ENCODE data around the gene TNFRSF25. TPM values are rescaled to one million over a fixed set of nuclear protein-coding genes. Genes with fewer than 3 reads are reported as not detected.
A peak's percentile ranks its signal among the peaks of the same experiment; 100 is the strongest.

The TNFRSF25 gene
- total and polyA plus RNA-seq, 8 donors = 5.6 to 34.8 (median 23.3) TPM

- intact Hi-C loops (cut with DNase I) = no loop called here
- Histone ChIP-seq H3K9me3 (no peaks in the 10 kb centered on the region), H3K27ac (no peak overlapping the region), H3K4me3 (no peak overlapping the region), H3K27me3 (peaks cover 8 to 33% of the 10 kb centered on the region in 2 donors), H3K4me1 (peaks cover 0 to 10% of the 10 kb centered on the region in 2 donors), H3K36me3 (peaks cover 0 to 41% of the 10 kb centered on the region in 2 donors)
- no peak for ATAC-seq
- DNase-seq = no peak
- no peak for TF ChIP-seq CTCF (IDR thresholded peaks at IDR 0.05)
These were observed 778 bp upstream of the TNFRSF25 start for GRCh38 chr1:6466751-6467150.

GRCh38 chr1:6465461-6466005 is 440 bp downstream of the TNFRSF25 start:
- ATAC-seq (no peak), DNase-seq (no peak)
- H3K27me3 ChIP-seq = peaks cover 8 to 46% of the 10 kb centered on the region in 2 donors
- no peak for TF ChIP-seq CTCF (IDR thresholded peaks at IDR 0.05)
- peak overlapping the region in 1 of 2 donors; percentile 26 for H3K4me3 ChIP-seq
- no peak overlapping the region for H3K27ac ChIP-seq
- H3K4me1 ChIP-seq = peaks cover 0 to 10% of the 10 kb centered on the region in 2 donors
- peaks cover 0 to 42% of the 10 kb centered on the region in 2 donors for H3K36me3 ChIP-seq
- intact Hi-C loops (cut with DNase I) = no loop called here
- H3K9me3 ChIP-seq = no peaks in the 10 kb centered on the region

- no peak overlapping the region for H3K27ac ChIP-seq
These were observed 1.1 kb downstream of the TNFRSF25 start for GRCh38 chr1:6464915-6465314.

GRCh38 chr1:6464514-6464836 is 1.5 kb downstream of the TNFRSF25 start:
- intact Hi-C loops (cut with DNase I) = no loop called here
- H3K36me3 ChIP-seq = peaks cover 0 to 33% of the 10 kb centered on the region in 2 donors
- H3K27ac ChIP-seq = no peak overlapping the region
- peaks cover 0 to 16% of the 10 kb centered on the region in 2 donors for H3K4me1 ChIP-seq
- H3K4me3 ChIP-seq = no peak overlapping the region
- TF ChIP-seq CTCF (IDR thresholded peaks at IDR 0.05) = no peak
- peaks cover 8 to 56% of the 10 kb centered on the region in 2 donors for H3K27me3 ChIP-seq
- DNase-seq (no peak), ATAC-seq (no peak)
- H3K9me3 ChIP-seq = no peaks in the 10 kb centered on the region

More at GRCh38 chr1:6464915-6465314, 1.1 kb downstream of the TNFRSF25 start:
- Histone ChIP-seq H3K4me3 (peak overlapping the region in 1 of 2 donors; percentile 26), H3K36me3 (peaks cover 0 to 36% of the 10 kb centered on the region in 2 donors), H3K9me3 (no peaks in the 10 kb centered on the region), H3K4me1 (peaks cover 0 to 15% of the 10 kb centered on the region in 2 donors), H3K27me3 (peaks cover 8 to 52% of the 10 kb centered on the region in 2 donors)
- DNase-seq (no peak), ATAC-seq (no peak)
- intact Hi-C loops (cut with DNase I) = no loop called here
- TF ChIP-seq CTCF (IDR thresholded peaks at IDR 0.05) = no peak

GRCh38 chr1:6463120-6463412 is 2.9 kb downstream of the TNFRSF25 start:
- no peak for TF ChIP-seq CTCF (IDR thresholded peaks at IDR 0.05)
- no peak overlapping the region for H3K27ac ChIP-seq
- H3K9me3 ChIP-seq = no peaks in the 10 kb centered on the region
- peaks cover 0 to 20% of the 10 kb centered on the region in 2 donors for H3K36me3 ChIP-seq
- intact Hi-C loops (cut with DNase I) = no loop called here
- ATAC-seq (no peak), DNase-seq (no peak)
- H3K4me1 ChIP-seq = peaks cover 0 to 16% of the 10 kb centered on the region in 2 donors
- H3K4me3 ChIP-seq = no peak overlapping the region
- H3K27me3 ChIP-seq = peaks cover 8 to 70% of the 10 kb centered on the region in 2 donors

Measured in left lung (tissue), 10 donors.